ENCODE measurements around the gene TNFSF12.

Gene TNFSF12

GRCh38 chr17:7572588-7573323 lies 23.9 kb downstream of the TNFSF12 start:
- DNase-seq, result peak; percentile 98

DNA sequence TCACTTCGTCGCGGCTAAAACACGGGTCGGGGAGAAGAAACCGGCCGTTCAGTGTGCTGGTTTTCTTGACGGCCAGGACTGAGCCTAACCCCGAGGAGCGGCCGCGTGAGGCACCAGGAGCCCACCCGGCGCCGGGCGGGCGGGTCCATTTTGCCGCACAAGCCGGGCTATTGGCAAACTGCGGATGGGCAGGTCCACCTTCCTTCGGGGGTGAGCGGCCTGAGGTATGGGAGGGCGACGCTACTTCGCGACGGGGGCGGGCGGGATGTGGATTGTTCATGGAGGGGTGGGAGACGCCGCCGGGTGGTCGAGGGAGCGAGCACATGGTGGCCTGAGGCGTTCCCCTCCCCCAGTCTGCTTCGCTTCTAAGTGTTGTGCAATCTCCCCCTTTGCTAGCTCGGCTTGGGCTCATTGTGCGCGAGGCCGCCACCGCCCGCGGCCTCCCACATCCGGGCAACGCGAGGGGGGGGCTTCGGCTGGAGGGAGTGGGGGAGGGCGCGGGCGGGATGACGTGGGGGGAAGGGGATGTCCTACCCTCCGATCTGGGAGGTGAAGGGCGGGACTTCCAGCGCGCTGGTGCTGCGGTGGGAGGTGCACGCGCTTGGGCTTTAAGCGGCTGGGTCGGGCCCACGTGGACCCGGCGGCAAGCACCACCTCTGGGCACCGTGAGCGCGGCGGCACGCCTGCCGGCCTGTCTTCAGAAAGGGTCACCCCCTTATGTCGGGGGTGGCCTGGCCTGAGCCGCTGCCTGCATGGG lies 24.6 kb downstream of the TNFSF12 start:
- DNase-seq, result peak; percentile 83

- DNase-seq, result no peak
These were observed 25.5 kb downstream of the TNFSF12 start for GRCh38 chr17:7574176-7574953.

- DNase-seq, result no peak
These were observed 26.6 kb downstream of the TNFSF12 start for GRCh38 chr17:7575481-7575883.

DNA sequence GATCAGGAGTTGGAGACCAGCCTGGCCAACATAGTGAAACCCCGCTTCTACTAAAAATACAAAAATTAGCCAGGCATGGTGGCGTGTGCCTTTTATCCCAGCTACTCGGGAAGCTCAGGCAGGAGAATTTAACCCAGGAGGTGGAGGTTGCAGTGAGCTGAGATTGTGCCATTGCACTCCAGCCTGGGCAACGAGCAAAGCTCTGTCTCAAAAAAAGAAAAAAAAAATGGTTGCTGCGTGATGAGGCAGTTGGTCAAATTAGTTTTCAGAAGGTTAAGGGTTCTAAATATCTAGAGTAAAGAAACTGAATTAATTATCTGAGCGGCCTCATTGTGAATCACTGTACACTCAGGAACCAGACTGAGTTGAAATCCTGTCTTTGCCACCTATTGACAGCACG lies 27.1 kb downstream of the TNFSF12 start:
- no peak for DNase-seq

- DNase-seq, result no peak
These were observed 27.6 kb downstream of the TNFSF12 start for GRCh38 chr17:7576432-7576937.

GRCh38 chr17:7577327-7578199 lies 28.7 kb downstream of the TNFSF12 start:
- DNase-seq, result no peak

- no peak for DNase-seq
These were observed 30.4 kb downstream of the TNFSF12 start, which contains the start of gene CD68 for GRCh38 chr17:7579001-7579833. Gene CD68, plus strand, starts transcription at chr17:7579638. Its CDS starts 40 bp downstream, at chr17:7579678.

DNA sequence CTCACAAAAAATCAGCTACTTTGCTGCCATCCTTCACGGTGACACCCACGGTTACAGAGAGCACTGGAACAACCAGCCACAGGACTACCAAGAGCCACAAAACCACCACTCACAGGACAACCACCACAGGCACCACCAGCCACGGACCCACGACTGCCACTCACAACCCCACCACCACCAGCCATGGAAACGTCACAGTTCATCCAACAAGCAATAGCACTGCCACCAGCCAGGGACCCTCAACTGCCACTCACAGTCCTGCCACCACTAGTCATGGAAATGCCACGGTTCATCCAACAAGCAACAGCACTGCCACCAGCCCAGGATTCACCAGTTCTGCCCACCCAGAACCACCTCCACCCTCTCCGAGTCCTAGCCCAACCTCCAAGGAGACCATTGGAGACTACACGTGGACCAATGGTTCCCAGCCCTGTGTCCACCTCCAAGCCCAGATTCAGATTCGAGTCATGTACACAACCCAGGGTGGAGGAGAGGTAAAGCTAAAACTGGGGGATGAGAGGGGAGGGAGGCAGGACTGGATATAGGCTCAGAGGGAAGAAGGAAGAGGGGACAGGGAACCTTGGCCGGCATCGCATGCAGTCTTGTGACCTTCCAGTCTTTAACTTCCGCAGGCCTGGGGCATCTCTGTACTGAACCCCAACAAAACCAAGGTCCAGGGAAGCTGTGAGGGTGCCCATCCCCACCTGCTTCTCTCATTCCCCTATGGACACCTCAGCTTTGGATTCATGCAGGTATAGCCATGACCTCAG lies 31.2 kb downstream of the TNFSF12 start:
- DNase-seq, result no peak

DNA sequence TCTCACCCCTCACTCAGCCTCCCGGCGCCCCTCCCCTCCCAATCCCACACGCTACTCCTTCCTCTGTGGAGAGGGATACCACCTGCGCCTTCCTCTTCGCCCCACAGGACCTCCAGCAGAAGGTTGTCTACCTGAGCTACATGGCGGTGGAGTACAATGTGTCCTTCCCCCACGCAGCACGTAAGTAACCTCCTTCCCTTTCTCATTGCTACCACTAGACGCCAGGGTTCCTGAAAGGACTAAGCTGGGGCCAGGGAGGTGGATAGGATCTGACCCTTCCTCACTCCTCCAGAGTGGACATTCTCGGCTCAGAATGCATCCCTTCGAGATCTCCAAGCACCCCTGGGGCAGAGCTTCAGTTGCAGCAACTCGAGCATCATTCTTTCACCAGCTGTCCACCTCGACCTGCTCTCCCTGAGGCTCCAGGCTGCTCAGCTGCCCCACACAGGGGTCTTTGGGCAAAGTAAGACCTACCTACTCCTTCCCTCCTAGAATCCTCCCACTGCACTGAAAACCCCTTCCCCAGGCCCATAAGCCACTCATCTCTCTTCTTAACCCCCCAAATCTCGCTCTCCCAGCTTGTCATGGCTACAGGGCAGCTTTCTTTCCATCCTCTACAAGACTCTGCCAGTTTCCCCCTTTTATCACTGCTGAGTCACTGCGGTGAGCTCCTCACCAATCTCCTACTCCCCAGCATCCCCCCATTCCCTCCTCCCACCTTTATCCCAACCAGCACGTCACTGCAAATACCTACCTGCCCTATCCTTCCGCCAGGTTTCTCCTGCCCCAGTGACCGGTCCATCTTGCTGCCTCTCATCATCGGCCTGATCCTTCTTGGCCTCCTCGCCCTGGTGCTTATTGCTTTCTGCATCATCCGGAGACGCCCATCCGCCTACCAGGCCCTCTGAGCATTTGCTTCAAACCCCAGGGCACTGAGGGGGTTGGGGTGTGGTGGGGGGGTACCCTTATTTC lies 32.0 kb downstream of the TNFSF12 start:
- no peak for DNase-seq

GRCh38 chr17:7582396-7583252 lies 33.8 kb downstream of the TNFSF12 start:
- no peak for DNase-seq

DNA sequence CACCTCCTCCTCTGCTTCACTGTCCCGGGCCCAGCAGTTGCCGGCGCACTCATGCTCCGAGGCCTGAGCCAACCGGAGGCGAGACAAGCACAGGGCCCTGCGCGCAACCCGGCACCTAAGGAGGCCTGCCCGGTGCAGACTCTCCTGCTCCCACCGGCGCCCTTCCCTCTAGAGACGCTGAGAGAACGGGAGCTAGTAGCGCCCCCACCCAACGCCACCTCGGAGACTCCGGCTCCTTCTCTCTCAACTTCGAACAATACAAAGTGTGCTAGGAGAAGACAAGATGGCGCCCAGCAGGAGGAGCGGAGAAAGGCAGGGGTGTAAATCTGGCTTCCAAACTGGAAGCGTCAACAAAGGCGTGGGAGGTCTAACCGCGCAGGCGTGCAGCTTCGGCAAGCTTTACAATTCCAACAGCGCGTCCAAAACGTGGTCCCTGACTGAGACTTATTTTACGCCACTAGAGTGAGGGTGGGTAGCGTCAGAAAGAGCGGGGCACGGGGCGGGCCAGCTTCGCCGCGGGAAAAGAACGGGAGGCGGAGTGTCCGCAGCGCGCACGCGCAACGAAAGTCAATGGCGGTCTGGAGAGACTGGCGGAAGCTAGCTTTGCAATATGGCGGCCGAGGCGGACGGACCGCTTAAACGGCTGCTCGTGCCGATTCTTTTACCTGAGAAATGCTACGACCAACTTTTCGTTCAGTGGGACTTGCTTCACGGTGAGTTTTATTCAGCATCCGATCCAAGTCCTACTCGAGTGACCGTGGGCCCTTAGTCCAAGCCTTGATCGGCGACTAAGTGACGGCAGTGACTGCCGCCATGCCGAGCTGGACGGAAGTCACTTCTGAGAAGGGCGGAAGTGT lies 34.6 kb downstream of the TNFSF12 start, which contains the start of gene MPDU1:
TSS of gene MPDU1 (plus strand) at position 600 of the 857 bp plus-strand sequence. CDS start at position 611, 11 bp downstream.
- peak; percentile 97 for DNase-seq

DNA sequence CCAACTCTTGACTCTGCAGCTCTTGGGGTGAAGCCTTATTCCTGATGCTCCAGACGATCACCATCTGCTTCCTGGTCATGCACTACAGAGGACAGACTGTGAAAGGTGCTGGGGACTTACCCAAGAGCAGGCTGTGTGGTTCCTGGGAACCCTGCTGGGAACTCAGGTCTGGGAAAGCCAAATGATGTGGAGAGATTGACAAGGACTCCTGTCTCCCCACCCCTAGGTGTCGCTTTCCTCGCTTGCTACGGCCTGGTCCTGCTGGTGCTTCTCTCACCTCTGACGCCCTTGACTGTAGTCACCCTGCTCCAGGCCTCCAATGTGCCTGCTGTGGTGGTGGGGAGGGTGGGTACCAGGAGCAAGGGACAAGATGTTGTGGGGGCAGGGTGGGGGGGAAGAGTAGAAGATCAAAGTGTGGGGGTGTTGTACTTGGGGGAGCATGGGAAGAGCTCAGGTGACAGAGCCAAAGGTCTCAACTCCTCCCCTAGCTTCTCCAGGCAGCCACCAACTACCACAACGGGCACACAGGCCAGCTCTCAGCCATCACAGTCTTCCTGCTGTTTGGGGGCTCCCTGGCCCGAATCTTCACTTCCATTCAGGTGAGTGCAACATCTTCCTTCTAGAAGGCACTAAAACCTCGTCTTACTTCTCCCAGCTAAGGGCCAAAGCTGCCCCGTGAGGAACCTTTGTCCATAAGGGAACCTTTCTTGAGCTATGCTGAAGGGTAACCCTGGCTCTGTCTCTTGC lies 38.0 kb downstream of the TNFSF12 start:
- no peak for DNase-seq

DNA sequence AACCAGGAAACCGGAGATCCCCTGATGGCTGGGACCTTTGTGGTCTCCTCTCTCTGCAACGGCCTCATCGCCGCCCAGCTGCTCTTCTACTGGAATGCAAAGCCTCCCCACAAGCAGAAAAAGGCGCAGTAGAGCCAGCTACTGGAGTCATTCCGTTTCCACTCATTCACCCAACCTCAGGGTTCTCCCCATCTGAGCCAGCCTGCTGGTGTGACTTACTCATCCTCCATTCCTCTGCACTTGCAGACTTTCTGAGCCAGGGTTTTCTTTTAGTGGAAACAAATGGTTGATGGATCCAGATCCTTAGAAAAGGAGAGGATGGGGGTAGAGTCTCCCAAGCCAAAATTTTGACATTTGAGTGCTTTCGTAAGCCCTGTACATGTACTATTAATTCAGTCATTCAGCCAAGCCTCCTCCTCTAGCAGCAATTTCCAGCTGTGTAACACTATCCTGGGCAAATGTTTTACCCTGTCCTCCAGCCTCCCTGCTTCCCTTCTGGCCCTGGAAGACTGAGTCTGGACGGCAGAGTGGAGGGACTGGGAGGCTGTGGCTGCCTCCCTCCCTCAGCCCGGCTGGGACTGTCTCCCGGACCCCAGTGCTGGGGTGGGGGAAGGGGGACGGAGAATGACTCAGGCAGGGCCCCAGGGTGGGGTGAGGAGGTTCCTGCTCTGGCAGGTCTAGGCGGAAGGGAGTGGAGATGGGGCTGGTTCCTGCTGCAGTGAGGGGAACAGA lies 38.7 kb downstream of the TNFSF12 start:
- DNase-seq, result no peak

DNA sequence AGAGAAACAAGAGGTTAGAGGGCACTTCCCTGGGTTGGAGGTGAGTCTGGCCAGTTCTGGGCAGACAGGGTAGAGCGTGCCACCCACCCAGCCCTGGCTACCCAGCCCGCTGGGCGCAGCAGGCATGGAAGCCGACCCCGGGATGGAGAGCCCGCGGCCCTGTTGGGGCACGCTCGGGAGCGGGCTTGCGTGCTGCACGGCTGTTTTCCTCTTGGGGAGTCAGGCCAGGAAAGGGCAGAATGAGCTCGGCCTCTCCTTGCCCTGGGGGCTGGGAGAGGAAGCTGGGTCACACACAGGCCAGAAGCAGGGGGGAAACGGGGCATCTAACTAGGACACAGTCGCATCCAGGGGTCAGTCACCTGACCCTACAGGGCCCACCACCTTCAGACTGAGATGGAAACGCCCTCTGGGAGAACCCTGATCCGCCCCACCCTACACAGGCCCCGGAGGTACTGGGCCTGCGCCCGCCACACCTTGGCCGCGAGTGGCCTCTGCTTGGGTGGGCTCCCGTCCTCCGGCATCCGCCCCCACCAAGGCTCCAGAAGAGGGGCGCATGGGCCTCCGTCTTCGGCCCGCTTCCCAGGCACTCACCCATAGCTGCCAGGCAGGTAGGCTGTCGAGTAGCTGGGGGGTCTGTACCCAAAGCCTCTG lies 39.8 kb downstream of the TNFSF12 start:
- no peak for DNase-seq
